Transverse colon (tissue), 3 donors: ENCODE results near the gene CREB3.

Source experiments
- CTCF ChIP-seq, 5 experiments: fragments of 200-600 bp in 3 of 5; fragments of 450-650 bp in 2 of 5; sonication (generic) in 3 of 5; IDR thresholded peaks; 1 replicate in 2 of 5; 2 replicates in 3 of 5; pipeline ENCODE4 v1.5.1; 2016 to 2017; ENCODE audit warnings: antibody characterized with exemption in 5 of 5, inconsistent platforms in 3 of 5, mild to moderate bottlenecking in 2 of 5, moderate library complexity in 1 of 5
- POLR2A ChIP-seq: fragments of 450-650 bp; IDR thresholded peaks from one replicate; pipeline ENCODE4 v1.6.1; 2016; ENCODE audit warnings: antibody characterized with exemption, mild to moderate bottlenecking, moderate library complexity

DNA sequence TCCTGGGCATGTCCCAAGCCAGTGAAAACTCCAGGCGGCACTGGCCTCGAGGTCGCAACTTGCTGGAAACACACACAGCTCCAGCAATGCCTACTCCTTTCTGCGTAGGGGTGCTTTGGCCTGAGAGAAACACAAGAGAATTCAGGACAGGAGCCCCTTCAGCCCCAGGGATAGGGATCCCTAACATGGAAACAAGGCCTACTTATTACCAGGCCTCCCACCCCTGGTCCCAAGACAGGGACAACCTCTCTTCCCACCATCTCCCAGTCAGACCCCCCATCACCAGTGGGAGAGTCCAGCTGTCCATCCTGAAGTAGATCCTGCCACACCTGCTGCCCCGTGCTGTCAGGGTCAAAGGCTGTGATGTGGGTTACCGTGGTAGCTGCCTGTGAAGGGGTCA is 7.8 kb downstream of the CREB3 start:
- no peak for TF ChIP-seq CTCF (IDR thresholded peaks at IDR 0.05)
- no peak for TF ChIP-seq POLR2A
